HG03354 (cell line): ENCODE data around the gene IGSF9.

Experiments
- ATAC-seq: cut with Tn5 transposase; IDR thresholded peaks from one replicate; pipeline ENCODE4 v1.9.1; 2021; ENCODE audit warnings: mild to moderate bottlenecking; ENCODE audit not compliant: unreplicated experiment, poor library complexity, severe bottlenecking

The IGSF9 gene

GRCh38 chr1:159945483-159946241 lies at the start of gene IGSF9:
IGSF9 (minus strand) TSS chr1:159945613; CDS start chr1:159943454, 2,159 bp downstream.
- ATAC-seq = peak; percentile 72

DNA sequence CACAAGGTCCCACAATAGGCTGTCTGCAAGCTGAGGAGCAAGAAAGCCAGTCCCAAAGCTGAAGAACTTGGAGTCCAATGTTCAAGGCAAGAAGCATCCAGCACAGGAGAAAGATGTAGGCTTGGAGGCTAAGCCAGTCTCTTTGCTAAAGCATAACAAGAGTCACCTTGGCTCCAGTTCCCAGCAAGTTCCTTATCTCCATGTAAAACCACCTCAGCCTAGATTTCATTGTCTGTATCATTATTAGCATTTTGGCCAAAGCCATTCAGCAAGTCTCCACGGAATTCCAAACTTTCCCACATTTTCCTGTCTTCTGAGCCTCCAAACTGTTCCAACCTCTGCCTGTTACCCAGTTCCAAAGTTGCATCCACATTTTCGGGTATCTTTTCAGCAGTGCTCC lies 49.5 kb upstream of the IGSF9 start:
- ATAC-seq = no peak

- ATAC-seq = no peak
Measured at GRCh38 chr1:159993911-159994310, 48.5 kb upstream of the IGSF9 start.

- ATAC-seq = no peak
Measured at GRCh38 chr1:159992161-159992560, 46.7 kb upstream of the IGSF9 start.

- ATAC-seq = no peak
Measured at GRCh38 chr1:159991513-159991912, 46.1 kb upstream of the IGSF9 start.

GRCh38 chr1:159990005-159990404 lies 44.6 kb upstream of the IGSF9 start:
- ATAC-seq = no peak

GRCh38 chr1:159989581-159989980 lies 44.2 kb upstream of the IGSF9 start:
- no peak for ATAC-seq

DNA sequence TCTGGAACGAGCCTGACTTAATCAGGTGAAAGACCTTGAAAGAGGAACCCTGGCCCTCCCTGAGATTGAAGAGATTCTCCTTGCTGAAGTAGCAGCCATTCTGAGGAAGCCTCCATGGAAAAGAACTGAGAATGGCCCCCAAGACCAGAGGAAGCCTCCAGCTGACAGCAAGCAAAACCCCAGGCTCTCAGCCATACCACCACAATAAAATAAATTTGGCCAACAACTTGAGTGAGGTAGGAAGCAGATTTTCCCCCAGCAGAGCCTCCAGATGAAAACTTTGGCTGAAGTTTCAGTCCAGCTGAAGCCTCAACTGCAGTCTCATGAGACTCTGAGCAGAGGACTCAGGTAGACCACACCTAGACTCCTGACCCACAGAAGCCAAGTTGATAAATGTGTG lies 42.6 kb upstream of the IGSF9 start:
- no peak for ATAC-seq

DNA sequence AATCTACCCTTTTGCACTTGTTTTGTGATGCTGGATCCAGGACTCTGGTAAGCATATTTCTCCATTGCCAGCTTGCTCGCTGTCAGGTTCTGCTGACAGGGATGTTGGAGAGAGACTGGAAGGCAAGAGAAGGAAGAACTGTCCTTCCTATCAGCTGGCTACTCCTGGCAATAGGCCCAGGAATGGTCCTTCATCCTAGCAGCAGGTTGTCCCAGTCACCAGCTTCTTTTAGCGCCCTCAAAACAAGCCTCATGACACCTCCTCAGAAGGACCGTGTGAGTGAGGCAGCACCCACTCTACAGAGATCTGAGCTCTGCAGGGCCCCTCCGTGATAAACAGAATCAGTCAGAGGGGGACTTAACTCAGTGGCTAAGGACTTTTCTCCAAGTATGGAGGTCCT lies 41.8 kb upstream of the IGSF9 start:
- no peak for ATAC-seq

DNA sequence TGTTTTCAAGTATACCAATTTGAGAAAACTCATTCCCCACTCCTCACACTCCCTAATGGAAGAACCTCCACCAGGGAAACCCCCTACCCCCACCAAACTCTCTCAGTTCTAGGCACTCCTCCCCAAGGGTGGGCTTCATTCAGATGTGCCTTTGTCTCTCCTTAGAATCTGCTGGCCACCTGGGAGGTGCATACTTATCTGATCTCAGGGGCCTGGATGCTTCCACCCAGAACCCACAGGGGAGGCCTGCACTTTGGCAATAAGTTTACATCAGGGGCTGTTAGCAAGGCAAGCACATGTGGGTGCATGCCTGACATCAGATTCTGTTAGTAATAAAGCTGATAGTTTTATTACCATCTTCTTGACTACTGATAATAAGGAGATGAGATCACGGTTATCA lies 41.1 kb upstream of the IGSF9 start:
- ATAC-seq = no peak

DNA sequence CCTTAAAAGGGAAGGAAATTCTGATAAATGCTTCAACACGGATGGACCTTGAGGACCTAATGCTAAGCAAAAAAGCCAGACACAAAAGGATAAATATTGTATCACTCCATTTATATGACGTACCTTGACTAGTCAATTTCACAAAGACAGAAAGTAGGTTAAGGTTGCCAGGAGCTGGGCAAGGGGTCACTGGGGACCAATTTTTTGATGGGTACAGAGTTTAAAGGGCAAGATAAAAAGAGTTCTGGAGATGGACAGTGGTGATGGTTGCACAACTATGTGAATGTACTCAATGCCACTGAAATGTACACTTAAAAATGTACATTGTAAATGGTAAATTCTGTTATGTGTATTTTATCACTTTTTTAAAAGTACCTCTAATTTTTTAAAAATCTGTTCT lies 40.7 kb upstream of the IGSF9 start:
- ATAC-seq = no peak

GRCh38 chr1:159985473-159985872 lies 40.1 kb upstream of the IGSF9 start:
- ATAC-seq = no peak

DNA sequence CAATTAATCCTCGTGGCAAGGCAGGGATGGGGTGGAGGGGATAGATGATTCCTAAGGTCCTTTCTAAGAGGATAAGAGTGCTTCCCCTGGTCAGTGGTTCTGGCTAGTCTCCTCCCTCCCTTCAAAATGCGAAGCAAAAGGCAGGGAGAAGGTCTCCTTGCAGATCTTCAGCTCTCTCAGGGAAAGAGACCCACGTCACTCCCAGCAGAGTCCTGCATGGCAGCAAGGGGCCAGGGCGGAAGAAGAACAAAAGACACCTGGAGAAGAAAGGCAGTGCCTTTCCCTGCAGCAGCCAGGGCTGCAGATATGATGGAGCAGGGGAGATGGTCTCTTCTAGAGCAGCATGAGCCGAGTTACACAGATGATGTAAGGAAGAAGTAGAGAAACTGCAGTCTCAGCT lies 38.3 kb upstream of the IGSF9 start:
- ATAC-seq = no peak

DNA sequence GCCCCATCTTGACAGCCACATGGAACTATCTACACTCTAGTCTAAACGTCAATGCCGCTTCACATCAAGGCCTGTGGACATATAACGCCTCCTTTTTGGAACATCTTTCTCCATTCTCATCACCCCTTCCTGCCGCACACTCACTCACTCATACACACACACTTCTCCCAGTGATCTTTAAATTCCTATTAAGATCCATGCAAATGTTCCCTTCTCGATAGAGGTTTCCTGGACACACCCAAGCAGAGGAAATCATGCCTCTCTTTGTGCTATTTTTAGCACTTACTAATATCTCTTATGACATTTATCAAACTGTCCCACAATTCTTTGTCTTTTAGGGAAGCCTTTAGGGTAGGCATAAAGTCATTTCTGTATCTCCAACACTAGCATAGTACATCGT lies 36.9 kb upstream of the IGSF9 start:
- ATAC-seq = no peak

DNA sequence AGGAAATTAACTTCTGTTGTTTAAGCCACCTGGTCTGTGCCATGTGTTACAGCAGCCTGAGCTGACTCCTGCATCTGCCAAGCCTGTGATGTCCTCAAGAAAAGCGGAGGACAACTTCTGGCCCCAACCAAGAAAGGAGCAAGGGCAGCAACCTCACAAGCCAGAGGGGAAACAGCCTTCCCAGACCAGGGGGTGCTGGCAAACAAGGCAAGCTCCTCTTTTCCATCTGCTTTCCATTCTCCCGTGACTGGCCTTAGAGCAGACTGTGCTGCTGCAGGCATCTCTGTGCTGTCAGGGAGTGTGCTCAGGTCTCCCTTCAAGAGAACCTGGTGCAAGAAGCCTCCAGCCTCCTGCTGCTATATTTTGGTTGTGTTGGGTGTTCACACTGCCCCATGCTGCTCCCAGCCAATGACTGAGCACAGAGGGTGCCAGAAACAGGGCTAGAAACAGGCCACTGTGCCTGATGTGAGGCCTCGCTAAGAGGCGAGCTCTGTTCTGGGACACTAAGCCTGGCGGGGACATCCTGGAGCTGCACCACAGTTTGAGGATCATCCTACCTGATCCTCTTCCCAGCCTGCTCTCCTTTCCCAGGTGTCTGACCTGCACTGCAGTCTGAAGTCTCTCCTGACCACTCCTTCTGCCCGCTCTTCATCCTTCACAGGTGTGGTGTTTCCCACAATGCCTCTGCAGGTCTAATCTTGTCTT lies 36.1 kb upstream of the IGSF9 start:
- ATAC-seq = no peak

GRCh38 chr1:159980786-159981185 lies 35.4 kb upstream of the IGSF9 start:
- ATAC-seq = no peak

GRCh38 chr1:159980076-159980475 lies 34.7 kb upstream of the IGSF9 start:
- ATAC-seq = no peak

GRCh38 chr1:159979257-159979656 lies 33.8 kb upstream of the IGSF9 start:
- ATAC-seq = no peak

DNA sequence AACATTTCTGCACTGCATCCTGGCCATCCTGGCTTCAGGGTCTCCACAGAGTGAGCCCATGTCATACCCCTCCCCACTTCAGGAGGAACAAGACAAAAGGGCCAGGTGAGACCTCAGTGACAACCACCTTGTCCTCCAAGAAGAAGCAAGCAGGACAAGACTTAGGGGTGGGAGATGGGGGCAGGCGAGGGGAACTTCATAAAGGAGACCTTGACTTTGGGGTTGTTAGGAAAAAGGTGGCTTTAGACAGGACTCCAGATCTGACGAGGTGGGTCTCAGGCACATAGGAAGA lies 32.6 kb upstream of the IGSF9 start:
- no peak for ATAC-seq

- ATAC-seq = no peak
Measured at GRCh38 chr1:159977364-159978106, 32.1 kb upstream of the IGSF9 start.

DNA sequence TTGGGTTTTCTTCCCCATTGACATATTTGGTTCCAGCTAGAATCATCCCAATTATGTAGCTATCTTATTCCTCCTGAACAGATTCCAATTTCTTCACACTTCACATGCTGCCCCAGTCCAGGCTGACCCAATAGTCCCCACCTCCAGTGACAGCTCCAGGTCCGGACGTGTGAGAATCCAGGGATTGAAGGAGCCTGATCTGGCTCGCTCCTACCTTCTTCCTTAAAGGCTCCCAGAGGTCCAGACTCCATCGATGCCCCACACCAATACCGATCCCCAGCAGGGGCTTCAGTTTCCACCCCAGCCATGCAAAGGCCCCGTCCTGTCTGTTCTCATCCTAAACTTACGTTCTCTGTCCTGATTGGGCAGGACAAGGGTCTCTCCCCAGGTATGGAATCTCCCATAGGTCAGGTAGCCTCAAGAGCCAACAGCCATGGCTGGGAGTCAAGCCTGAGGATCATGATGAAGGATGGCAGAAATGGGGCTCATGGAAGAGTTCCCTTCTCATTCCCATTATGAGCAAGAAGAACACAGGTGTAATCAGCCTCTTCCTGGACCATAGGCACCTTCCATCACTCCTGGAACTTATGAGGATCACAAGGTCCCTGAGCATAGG lies 29.0 kb upstream of the IGSF9 start:
- no peak for ATAC-seq
